Measurements from ENCODE around the gene SSC5D.

Gene SSC5D

GRCh38 chr19:55483706-55484592 lies 4.3 kb upstream of the SSC5D start:
- Histone ChIP-seq H3K9me3 (ENCODE audit: control insufficient read depth, insufficient read depth, low read depth, low read length) (no peaks in the 10 kb centered on the region), H3K36me3 (ENCODE audit: control insufficient read depth in 2 of 2, insufficient read depth in 1 of 2, low read length in 2 of 2) (peaks cover 0 to 9% of the 10 kb centered on the region in 2 experiments; a peak in 1 of 3 replicates), H3K4me1 (ENCODE audit: control insufficient read depth, insufficient read depth, low read length) (peaks cover 23% of the 10 kb centered on the region), H3K27ac (ENCODE audit: extremely low read depth, low read depth, low read length) (no peak overlapping the region; the same call in 1 of the 2 replicates), H3K4me3 (ENCODE audit: low read depth, low read length) (no peak overlapping the region)
- POLR2A ChIA-PET, result interaction anchor here (1.0 to 3.5 kb wide), 8 partner anchors 8 to 343 kb away, joined by 4 to 44 read pairs (median 7); partner anchors contain the start of genes FIZ1, ISOC2, UBE2S and ZNF628
- TF ChIP-seq ZNF433 (tag by site-specific recombination; IDR thresholded peaks at IDR 0.05; ENCODE audit: low read depth) (no peak), REST (tag by site-specific recombination; IDR thresholded peaks at IDR 0.05) (peak; percentile 84), ZFP3 (tag by site-specific recombination; IDR thresholded peaks at IDR 0.05; ENCODE audit: low read depth) (peak; percentile 61; the same call in 1 of the 2 replicates), ZNF776 (tag by site-specific recombination; IDR thresholded peaks at IDR 0.05; ENCODE audit: borderline replicate concordance) (no peak)
- CTCF ChIA-PET, result interaction anchor here (0.6 to 4.3 kb wide), 4 partner anchors 16 to 149 kb away, joined by 3 to 42 read pairs (median 10); no protein-coding TSS in a partner anchor

- CTCF ChIA-PET, result interaction anchor here (0.6 to 4.3 kb wide), 7 partner anchors 9 to 344 kb away, joined by 3 to 42 read pairs (median 3); no protein-coding TSS in a partner anchor
- peak within 1 kb of the TSS; percentile 59; the same call in 1 of the 2 replicates for H3K27ac ChIP-seq (ENCODE audit: extremely low read depth, low read depth, low read length)
- no peaks in the 10 kb centered on the region for H3K9me3 ChIP-seq (ENCODE audit: control insufficient read depth, insufficient read depth, low read depth, low read length)
- POLR2A ChIA-PET, result interaction anchor here (0.6 to 3.5 kb wide), 16 partner anchors 9 to 367 kb away, joined by 3 to 44 read pairs (median 4); partner anchors contain the start of genes FIZ1, ISOC2, KMT5C and PPP1R12C
- peaks cover 0 to 9% of the 10 kb centered on the region in 2 experiments; a peak in 1 of 3 replicates for H3K36me3 ChIP-seq (ENCODE audit: control insufficient read depth in 2 of 2, insufficient read depth in 1 of 2, low read length in 2 of 2)
- peaks cover 23% of the 10 kb centered on the region for H3K4me1 ChIP-seq (ENCODE audit: control insufficient read depth, insufficient read depth, low read length)
- H3K4me3 ChIP-seq (ENCODE audit: low read depth, low read length), result peak within 1 kb of the TSS; percentile 91
- TF ChIP-seq ZNF692 (tag by site-specific recombination; IDR thresholded peaks at IDR 0.05) (0 out of 2 replicates have a peak, but pooled peaks have one; percentile 32), ZBTB26 (tag by site-specific recombination; optimal IDR thresholded peaks at IDR 0.05) (peak; percentile 79), ZNF274 (IDR thresholded peaks at IDR 0.05; ENCODE audit: low read length) (no peak), ZNF274 (tag by site-specific recombination; IDR thresholded peaks at IDR 0.05; ENCODE audit: borderline replicate concordance) (no peak), ZNF366 (tag by site-specific recombination; conservative IDR thresholded peaks at IDR 0.05) (no peak), ZNF391 (tag by site-specific recombination; IDR thresholded peaks at IDR 0.05; ENCODE audit: borderline replicate concordance, low read depth) (no peak), ZNF571 (tag by site-specific recombination; IDR thresholded peaks at IDR 0.05) (no peak), ZBTB11 (tag by site-specific recombination; conservative IDR thresholded peaks at IDR 0.05; ENCODE audit: low read depth) (peak; percentile 81), SP7 (tag by site-specific recombination; IDR thresholded peaks at IDR 0.05) (peak; percentile 49), RBAK (tag by site-specific recombination; IDR thresholded peaks at IDR 0.05) (no peak), MYNN (tag by site-specific recombination; IDR thresholded peaks at IDR 0.05; ENCODE audit: borderline replicate concordance) (peak; percentile 90; the same call in 1 of the 2 replicates), ZNF398 (tag by site-specific recombination; IDR thresholded peaks at IDR 0.05) (0 out of 2 replicates have a peak, but pooled peaks have one; percentile 34), IKZF3 (tag by site-specific recombination; IDR thresholded peaks at IDR 0.05) (peak; percentile 39; the same call in 1 of the 2 replicates)
Observed at GRCh38 chr19:55484593-55485438, 3.4 kb upstream of the SSC5D start, which contains the start of gene NAT14. NAT14 (plus strand) TSS chr19:55485188; CDS start chr19:55485709, 521 bp downstream.
